ENCODE measurements around the gene PCNX2. TPM values are rescaled to one million over a fixed set of nuclear protein-coding genes. Genes with fewer than 3 reads are reported as not detected.

Gene PCNX2
- total RNA-seq, 3 donors from 2014 or later (not counting 1 experiment from before 2014, with no cell fraction given), result 12.9 to 25.8 (median 16.0) TPM

DNA sequence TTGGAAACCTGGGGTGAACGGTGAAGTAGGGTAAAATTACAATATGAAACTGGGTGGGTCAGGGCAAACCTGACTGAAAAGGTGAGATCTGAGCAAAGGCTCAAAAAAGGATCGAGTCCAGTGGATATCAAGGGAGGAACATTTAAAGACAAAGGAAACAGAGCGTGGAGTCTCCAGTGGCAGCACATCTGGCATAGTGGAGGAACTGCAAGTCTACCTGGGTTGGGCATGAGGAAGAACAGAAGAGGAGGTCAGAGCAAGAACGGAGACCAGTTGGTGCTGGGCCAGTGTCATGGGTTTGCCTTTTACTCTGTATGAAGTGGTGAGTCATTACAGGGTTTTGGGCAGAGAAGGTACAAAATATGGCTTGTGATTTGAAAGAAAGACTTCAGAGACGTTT is 181.4 kb downstream of the PCNX2 start:
- Histone ChIP-seq H3K27ac (ENCODE audit: low read length) (no peak overlapping the region), H3K9me3 (ENCODE audit: control insufficient read depth, insufficient read depth, low read length) (no peaks in the 10 kb centered on the region), H3K27me3 (ENCODE audit: control insufficient read depth, insufficient read depth, low read length) (no peaks in the 10 kb centered on the region), H3K4me1 (ENCODE audit: control insufficient read depth, insufficient read depth, low read length) (no peaks in the 10 kb centered on the region), H3K4me3 (ENCODE audit: low read length) (no peak overlapping the region), H3K36me3 (ENCODE audit: control insufficient read depth, insufficient read depth, low read length) (no peaks in the 10 kb centered on the region)
- 86% methylated on average over 5 of the region's 5 CpGs for WGBS (ENCODE audit: insufficient coverage)
- ATAC-seq, result no peak
- H3K9me3 Mint-ChIP-seq, result no peaks in the 10 kb centered on the region
- DNase-seq, result no peak
- H3K4me1 Mint-ChIP-seq, result peaks cover 12 to 24% of the 10 kb centered on the region in 2 donors
- H3K27ac Mint-ChIP-seq, result peak overlapping the region in 1 of 2 donors; percentile 81
- intact Hi-C loops (cut with micrococcal nuclease), result no loop called here
- no peaks in the 10 kb centered on the region for H3K36me3 Mint-ChIP-seq
- no peak overlapping the region for H3K4me3 Mint-ChIP-seq
- TF ChIP-seq, protein P1, sequence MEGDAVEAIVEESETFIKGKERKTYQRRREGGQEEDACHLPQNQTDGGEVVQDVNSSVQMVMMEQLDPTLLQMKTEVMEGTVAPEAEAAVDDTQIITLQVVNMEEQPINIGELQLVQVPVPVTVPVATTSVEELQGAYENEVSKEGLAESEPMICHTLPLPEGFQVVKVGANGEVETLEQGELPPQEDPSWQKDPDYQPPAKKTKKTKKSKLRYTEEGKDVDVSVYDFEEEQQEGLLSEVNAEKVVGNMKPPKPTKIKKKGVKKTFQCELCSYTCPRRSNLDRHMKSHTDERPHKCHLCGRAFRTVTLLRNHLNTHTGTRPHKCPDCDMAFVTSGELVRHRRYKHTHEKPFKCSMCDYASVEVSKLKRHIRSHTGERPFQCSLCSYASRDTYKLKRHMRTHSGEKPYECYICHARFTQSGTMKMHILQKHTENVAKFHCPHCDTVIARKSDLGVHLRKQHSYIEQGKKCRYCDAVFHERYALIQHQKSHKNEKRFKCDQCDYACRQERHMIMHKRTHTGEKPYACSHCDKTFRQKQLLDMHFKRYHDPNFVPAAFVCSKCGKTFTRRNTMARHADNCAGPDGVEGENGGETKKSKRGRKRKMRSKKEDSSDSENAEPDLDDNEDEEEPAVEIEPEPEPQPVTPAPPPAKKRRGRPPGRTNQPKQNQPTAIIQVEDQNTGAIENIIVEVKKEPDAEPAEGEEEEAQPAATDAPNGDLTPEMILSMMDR (IDR thresholded peaks at IDR 0.05), result no peak
- no peaks in the 10 kb centered on the region for H3K27me3 Mint-ChIP-seq (ENCODE audit: low read depth in 2 of 2)

DNA sequence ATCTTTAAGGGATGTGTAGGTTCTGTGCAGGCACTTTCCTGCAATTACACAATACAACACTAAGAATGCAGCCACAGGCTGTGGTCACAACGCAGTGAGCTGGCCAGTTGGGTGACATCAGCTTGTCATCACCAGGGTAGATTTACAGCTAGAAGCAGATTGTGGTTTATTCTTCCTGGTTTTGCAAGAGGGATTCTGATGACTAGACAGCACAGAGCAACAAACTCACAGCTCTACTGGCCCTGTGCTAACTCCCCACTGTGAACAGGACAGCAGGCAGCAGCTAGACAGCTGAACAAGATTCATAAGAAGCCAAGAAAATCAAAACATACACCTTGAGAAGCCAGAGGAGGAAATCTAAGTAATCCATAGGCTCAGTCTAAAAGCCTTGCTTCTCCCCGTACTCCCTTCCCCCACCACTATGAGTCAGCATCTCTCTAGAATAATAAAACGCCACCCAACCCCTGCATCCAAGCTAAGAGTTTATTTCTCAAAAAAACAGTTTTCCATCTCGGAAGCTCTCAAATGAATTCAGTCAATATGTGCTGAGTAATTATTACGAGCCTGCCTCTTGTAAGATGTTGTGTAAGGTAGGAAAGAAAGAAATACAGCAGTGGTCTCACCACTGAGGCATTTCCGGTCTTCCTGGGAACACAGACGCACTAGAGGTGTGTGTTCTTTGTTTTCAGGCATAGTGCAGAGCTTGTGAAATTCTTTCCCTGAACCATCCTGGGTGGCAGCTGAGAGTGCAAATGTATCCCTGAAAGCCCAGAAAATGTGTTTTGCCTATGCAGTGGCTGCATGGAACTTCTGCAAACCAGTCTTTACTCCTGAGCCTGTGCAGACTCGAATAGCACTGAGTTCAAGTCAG is 182.3 kb downstream of the PCNX2 start:
- peak; percentile 88 to 93 (median 90) for ATAC-seq
- WGBS (ENCODE audit: insufficient coverage), result 24% methylated on average over 8 of the region's 8 CpGs
- H3K4me3 ChIP-seq (ENCODE audit: low read length), result no peak overlapping the region
- TF ChIP-seq, protein P1 (IDR thresholded peaks at IDR 0.05), result no peak
- Mint-ChIP-seq H3K36me3 (no peaks in the 10 kb centered on the region), H3K27ac (peak overlapping the region; percentile 29 to 81), H3K9me3 (no peaks in the 10 kb centered on the region), H3K27me3 (ENCODE audit: low read depth in 2 of 2) (no peaks in the 10 kb centered on the region), H3K4me1 (peaks cover 12 to 24% of the 10 kb centered on the region in 2 donors), H3K4me3 (peak overlapping the region; percentile 51)
- peak; percentile 18 to 23 for DNase-seq
- H3K4me1 ChIP-seq (ENCODE audit: control insufficient read depth, insufficient read depth, low read length), result no peaks in the 10 kb centered on the region
- peak overlapping the region; percentile 8 for H3K27ac ChIP-seq (ENCODE audit: low read length)
- intact Hi-C loops (cut with micrococcal nuclease), result no loop called here
- no peaks in the 10 kb centered on the region for H3K9me3 ChIP-seq (ENCODE audit: control insufficient read depth, insufficient read depth, low read length)
- H3K27me3 ChIP-seq (ENCODE audit: control insufficient read depth, insufficient read depth, low read length), result no peaks in the 10 kb centered on the region
- H3K36me3 ChIP-seq (ENCODE audit: control insufficient read depth, insufficient read depth, low read length), result no peaks in the 10 kb centered on the region

DNA sequence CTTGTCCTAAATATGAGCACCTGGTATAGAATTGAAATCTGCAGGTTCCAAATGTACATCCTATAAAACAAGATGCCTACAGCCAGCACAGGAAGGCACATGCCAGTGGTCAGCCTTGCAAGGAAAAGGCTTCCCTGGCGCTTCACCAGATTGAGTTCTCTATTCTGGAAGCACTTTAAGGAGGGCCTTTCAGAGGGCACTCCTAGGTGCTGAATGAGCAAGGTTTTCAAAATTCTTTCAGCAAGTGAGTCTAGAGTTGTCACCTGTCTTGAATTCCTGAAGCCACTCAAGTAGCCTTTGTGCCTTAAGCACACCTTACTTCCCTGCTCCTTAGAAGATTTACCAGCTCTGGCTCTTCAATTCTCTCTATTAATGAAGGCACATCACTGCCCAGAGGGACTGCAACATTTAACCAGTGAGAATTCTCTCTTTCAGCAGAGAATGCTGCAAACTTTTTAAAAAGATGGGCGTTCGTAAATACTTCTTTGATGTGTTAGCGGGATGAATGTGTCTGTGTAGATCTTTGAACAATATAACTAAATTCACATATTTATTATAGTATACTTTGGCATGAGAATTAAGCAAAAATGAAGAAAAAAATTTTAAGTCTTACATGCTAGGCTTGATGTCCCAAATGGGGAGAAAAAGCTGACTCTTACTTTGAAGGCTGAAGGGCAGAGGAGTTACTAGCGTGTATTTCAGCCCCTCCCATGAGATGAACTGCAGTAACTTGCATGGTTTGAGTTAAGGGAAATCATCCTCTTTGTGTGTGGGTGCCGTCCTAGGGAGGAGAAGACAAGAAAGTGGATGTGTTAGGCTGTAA is 183.1 kb downstream of the PCNX2 start:
- no peaks in the 10 kb centered on the region for H3K27me3 ChIP-seq (ENCODE audit: control insufficient read depth, insufficient read depth, low read length)
- no peaks in the 10 kb centered on the region for H3K9me3 ChIP-seq (ENCODE audit: control insufficient read depth, insufficient read depth, low read length)
- Mint-ChIP-seq H3K9me3 (no peaks in the 10 kb centered on the region), H3K4me1 (peaks cover 12 to 24% of the 10 kb centered on the region in 2 donors), H3K27ac (peak overlapping the region; percentile 29 to 81), H3K36me3 (no peaks in the 10 kb centered on the region), H3K27me3 (ENCODE audit: low read depth in 2 of 2) (no peaks in the 10 kb centered on the region), H3K4me3 (peak overlapping the region; percentile 51)
- no peaks in the 10 kb centered on the region for H3K36me3 ChIP-seq (ENCODE audit: control insufficient read depth, insufficient read depth, low read length)
- no peak overlapping the region for H3K27ac ChIP-seq (ENCODE audit: low read length)
- WGBS (ENCODE audit: insufficient coverage), result 64% methylated on average over 5 of the region's 6 CpGs
- no peaks in the 10 kb centered on the region for H3K4me1 ChIP-seq (ENCODE audit: control insufficient read depth, insufficient read depth, low read length)
- TF ChIP-seq, protein P1 (IDR thresholded peaks at IDR 0.05), result no peak
- H3K4me3 ChIP-seq (ENCODE audit: low read length), result no peak overlapping the region
- intact Hi-C loops (cut with micrococcal nuclease), result no loop called here
- DNase-seq, result no peak
- ATAC-seq, result no peak

All from natural killer cell (primary cell).